SK-N-MC (cell line): ENCODE measurements around the gene ACOX1.

Experiments used
- DNase-seq: peaks from one replicate; pipeline ENCODE4 v3.0.0-alpha.2; 2011; ENCODE audit warnings: low read depth, low spot score
- H3K27ac ChIP-seq: fragments of 200-600 bp; sonication (generic); 2 replicates; pipeline ENCODE4 v1.5.1; 2016; ENCODE audit warnings: mixed run types
- H3K36me3 ChIP-seq: fragments of 200-600 bp; sonication (generic); 2 replicates; pipeline ENCODE4 v1.6.1; 2017; ENCODE audit warnings: antibody characterized with exemption, low read length, mixed read lengths; ENCODE audit not compliant: insufficient read depth
- H3K4me3 ChIP-seq: fragments of 200-600 bp; sonication (generic); 2 replicates; pipeline ENCODE4 v1.5.1; 2016
- H3K9ac ChIP-seq: fragments of 200-600 bp; sonication (generic); 2 replicates; pipeline ENCODE4 v1.8.0; 2017; ENCODE audit warnings: mixed run types, mixed read lengths; ENCODE audit not compliant: insufficient read length
- H3K9me3 ChIP-seq: fragments of 200-600 bp; sonication (generic); 2 replicates; pipeline ENCODE4 v1.6.1; 2017; ENCODE audit warnings: low read depth, mild to moderate bottlenecking, antibody characterized with exemption, low read length, moderate library complexity, mixed read lengths
- EZH2 ChIP-seq: fragments of 200-600 bp; sonication (generic); IDR thresholded peaks from one replicate; pipeline ENCODE4 v1.6.1; 2017; ENCODE audit warnings: antibody characterized with exemption
- FOXP2 ChIP-seq: optimal IDR thresholded peaks from 2 replicates; pipeline ENCODE3; 2011; ENCODE audit warnings: mild to moderate bottlenecking, moderate library complexity; ENCODE audit not compliant: insufficient read depth; ENCODE audit errors: extremely low read length, control extremely low read depth
- POLR2AphosphoS5 ChIP-seq: IDR thresholded peaks from 2 replicates; pipeline ENCODE4 v1.6.1; 2012; ENCODE audit warnings: mild to moderate bottlenecking, low read depth, low read length, borderline replicate concordance

ACOX1 gene

DNA sequence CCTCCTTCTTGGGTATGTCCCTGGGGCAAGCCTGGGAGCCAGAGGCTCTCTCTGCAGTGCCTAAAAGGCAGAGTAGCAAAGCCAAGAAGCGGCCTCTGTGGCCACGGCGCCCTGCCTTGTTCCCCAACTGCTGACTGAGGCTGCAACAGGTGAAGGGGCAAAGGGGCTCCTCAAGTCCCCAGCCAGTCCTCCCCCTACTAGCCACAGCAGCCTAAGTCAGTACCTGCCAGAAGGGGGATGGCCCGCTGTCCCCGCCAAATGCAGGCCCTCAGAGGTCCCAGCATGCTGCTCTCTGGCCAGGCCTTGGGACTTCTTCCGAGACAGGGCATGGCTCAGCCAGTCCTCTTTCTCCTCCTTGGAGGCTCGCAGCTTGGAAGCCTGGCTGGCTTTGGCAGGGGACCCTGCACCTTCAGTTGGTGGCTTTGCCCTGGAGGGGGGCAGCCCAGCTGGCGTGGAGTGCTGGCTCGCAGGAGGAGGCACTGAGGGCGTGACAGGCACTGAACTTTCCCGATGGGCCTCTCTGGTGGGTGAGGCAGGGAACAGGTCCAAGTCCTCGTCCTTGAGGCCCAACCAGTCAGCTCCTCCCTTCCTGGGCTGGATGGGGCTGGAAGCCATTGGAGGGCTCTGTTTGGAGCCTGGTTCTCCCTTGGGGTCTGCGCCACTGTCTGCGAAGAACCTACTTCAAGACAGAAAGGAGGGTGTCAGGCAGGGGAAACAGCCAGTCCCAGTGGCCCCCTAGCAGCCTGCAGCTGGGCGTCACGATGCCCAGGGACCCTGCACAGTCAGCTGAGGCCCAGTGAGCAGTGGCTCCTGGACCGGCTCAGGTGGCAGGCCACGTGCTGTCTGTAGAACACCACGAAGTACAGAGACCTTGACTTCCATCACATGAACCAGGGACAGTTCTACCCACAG is 55.7 kb downstream of the ACOX1 start:
- Histone ChIP-seq H3K9me3 (no peaks in the 10 kb centered on the region), H3K36me3 (no peaks in the 10 kb centered on the region; the same call in 1 of the 2 replicates), H3K27ac (no peak overlapping the region), H3K4me3 (no peak overlapping the region), H3K9ac (no peak overlapping the region)
- DNase-seq: no peak
- TF ChIP-seq POLR2AphosphoS5: no peak
- TF ChIP-seq EZH2: no peak
- TF ChIP-seq FOXP2: no peak

- DNase-seq: no peak
- Histone ChIP-seq H3K4me3 (no peak overlapping the region), H3K9ac (no peak overlapping the region), H3K27ac (no peak overlapping the region), H3K36me3 (no peaks in the 10 kb centered on the region; the same call in 1 of the 2 replicates), H3K9me3 (no peaks in the 10 kb centered on the region)
- no peak for TF ChIP-seq EZH2
- TF ChIP-seq FOXP2: no peak
- no peak for TF ChIP-seq POLR2AphosphoS5
These were observed 56.6 kb downstream of the ACOX1 start for GRCh38 chr17:75922173-75922961.

- no peak overlapping the region for H3K27ac ChIP-seq
- H3K9me3 ChIP-seq: no peaks in the 10 kb centered on the region
- no peaks in the 10 kb centered on the region; the same call in 1 of the 2 replicates for H3K36me3 ChIP-seq
- no peak for TF ChIP-seq EZH2
- TF ChIP-seq FOXP2: no peak
- TF ChIP-seq POLR2AphosphoS5: no peak
- no peak overlapping the region for H3K9ac ChIP-seq
- DNase-seq: no peak
- no peak overlapping the region for H3K4me3 ChIP-seq
These were observed 57.4 kb downstream of the ACOX1 start for GRCh38 chr17:75921596-75921995.

GRCh38 chr17:75920045-75920560 is 58.9 kb downstream of the ACOX1 start:
- TF ChIP-seq POLR2AphosphoS5: no peak
- no peak for TF ChIP-seq FOXP2
- no peak overlapping the region for H3K4me3 ChIP-seq
- no peaks in the 10 kb centered on the region for H3K9me3 ChIP-seq
- H3K9ac ChIP-seq: no peak overlapping the region
- no peak overlapping the region for H3K27ac ChIP-seq
- no peaks in the 10 kb centered on the region; the same call in 1 of the 2 replicates for H3K36me3 ChIP-seq
- DNase-seq: no peak

DNA sequence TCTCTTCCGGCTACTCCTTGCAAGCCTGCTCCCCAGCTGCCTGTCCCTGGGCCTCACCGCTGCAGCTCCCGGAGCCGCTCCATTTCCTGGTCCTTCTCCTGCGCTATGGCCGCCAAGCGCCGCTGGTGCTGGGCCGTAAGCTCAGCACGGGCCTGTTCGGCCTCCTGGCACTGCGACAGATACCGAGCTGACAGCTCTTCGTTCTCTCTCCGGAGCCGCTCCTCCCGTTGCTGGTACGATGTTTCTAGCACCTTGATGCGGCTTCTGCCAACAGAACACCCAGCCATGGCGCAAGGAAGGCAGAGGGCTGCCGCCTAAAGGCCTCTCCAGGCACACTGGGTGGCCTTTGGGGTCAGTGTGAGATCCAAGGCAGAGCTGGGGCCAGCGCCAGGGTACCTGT is 59.4 kb downstream of the ACOX1 start:
- no peaks in the 10 kb centered on the region for H3K9me3 ChIP-seq
- no peak overlapping the region for H3K27ac ChIP-seq
- DNase-seq: no peak
- H3K9ac ChIP-seq: no peak overlapping the region
- H3K36me3 ChIP-seq: no peaks in the 10 kb centered on the region; the same call in 1 of the 2 replicates
- no peak for TF ChIP-seq EZH2
- no peak for TF ChIP-seq FOXP2
- no peak overlapping the region for H3K4me3 ChIP-seq

- Histone ChIP-seq H3K9ac (no peak overlapping the region), H3K9me3 (no peaks in the 10 kb centered on the region), H3K4me3 (no peak overlapping the region), H3K36me3 (no peaks in the 10 kb centered on the region; the same call in 1 of the 2 replicates), H3K27ac (no peak overlapping the region)
- DNase-seq: no peak
- TF ChIP-seq EZH2 (no peak), FOXP2 (no peak), POLR2AphosphoS5 (no peak)
These were observed 61.0 kb downstream of the ACOX1 start for GRCh38 chr17:75917917-75918445.

- no peak for TF ChIP-seq FOXP2
- TF ChIP-seq EZH2: no peak
- no peak for TF ChIP-seq POLR2AphosphoS5
- Histone ChIP-seq H3K36me3 (no peaks in the 10 kb centered on the region; the same call in 1 of the 2 replicates), H3K9me3 (no peaks in the 10 kb centered on the region), H3K4me3 (no peak overlapping the region), H3K9ac (no peak overlapping the region), H3K27ac (no peak overlapping the region)
- DNase-seq: no peak
These were observed 61.6 kb downstream of the ACOX1 start for GRCh38 chr17:75917141-75917916.
